Stimulated activated CD8-positive, alpha-beta memory T cell treated with anti-CD3 and anti-CD28 coated beads, Interleukin-4, amount 100 ng/mL, for 48 hours (primary cell): ENCODE results near the gene RPL37.
"Not testable (repeated sequence)": the region's sequence is repeated elsewhere in the genome, so short reads cannot be mapped to it uniquely, and the experiment has no call there.

Source experiments
- DNase-seq: peaks from one replicate; pipeline ENCODE4 v3.0.0-alpha.2; 2020

RPL37 gene

DNA sequence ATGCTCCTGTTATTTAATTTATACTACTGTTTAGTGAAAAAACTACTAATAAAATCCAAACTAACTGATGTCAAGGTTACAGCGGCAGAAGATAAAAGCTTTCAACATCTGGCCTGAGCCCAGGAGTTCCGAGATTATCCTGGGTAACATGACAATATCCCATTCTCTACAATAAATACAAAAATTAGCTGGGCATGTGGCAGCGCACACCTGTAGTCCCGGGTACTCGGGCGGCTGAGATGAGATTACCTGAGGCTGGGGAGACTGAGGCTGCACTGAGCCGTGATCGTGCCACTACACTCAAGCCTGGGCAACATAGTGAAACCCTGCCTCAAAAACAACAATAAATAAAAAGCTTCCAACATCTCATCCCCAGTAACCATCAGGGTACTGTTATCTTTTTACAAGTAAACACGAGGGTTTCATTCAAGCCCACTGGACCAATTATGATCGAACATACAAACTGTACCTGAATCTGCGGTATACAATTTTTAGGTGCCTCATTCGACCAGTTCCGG lies 1.3 kb downstream of the RPL37 start:
- no peak for DNase-seq

DNA sequence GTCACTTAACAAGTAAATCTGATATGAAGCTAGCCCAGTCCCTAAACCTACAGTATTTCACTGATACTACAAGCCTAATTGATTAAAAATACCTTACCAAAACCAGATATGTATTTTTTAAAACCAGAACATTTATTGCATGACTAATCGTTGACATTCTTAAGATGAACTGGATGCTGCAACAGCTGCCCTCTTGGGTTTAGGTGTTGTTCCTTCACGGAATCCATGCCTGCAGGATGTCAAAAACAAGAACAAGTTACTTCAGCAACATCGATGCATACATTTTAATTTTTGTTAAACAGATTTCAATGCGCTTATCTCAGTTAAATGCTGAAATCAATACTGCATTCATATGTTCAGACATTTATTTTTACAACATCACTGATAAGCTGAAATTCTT lies 2.7 kb downstream of the RPL37 start:
- DNase-seq, result no peak

DNA sequence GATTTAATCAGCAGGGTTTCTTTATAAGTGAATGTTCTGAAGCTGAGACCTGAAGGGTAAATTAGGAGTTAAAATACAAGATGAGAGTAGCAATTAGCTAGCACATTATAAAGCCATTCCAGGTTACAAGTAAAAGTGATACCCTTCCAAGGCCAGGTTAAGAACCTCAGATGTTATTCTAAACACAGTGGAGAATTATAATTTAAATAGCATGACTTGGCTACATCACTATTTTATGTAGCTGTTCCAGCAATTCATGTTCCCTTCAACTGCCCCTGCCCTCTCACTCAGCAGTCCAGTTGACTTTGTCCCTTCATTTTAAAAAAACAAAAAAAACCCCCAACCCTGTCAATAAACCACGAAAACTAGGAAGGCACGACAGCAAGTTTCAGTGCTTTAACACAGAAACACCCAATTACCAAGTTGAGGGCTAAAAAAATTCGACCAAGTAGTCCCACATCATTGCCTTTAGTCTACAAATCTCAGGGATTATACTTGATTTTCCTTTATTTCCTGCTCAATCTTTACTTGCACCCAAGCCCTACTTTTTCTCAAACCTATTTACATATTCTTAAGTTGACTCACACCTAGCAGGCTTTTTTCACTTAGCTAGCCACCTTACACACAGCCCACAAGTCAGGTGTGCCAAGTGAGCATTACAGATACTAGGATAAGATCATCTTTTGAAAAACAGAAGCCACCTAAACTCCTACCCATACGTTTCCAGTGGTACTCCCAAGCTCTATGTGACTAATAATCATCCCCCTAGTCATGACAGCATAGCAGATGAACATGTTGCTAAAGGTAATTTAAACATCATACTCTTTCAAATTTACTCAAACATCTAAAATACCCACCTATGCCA lies 3.4 kb downstream of the RPL37 start:
- DNase-seq, result no peak

DNA sequence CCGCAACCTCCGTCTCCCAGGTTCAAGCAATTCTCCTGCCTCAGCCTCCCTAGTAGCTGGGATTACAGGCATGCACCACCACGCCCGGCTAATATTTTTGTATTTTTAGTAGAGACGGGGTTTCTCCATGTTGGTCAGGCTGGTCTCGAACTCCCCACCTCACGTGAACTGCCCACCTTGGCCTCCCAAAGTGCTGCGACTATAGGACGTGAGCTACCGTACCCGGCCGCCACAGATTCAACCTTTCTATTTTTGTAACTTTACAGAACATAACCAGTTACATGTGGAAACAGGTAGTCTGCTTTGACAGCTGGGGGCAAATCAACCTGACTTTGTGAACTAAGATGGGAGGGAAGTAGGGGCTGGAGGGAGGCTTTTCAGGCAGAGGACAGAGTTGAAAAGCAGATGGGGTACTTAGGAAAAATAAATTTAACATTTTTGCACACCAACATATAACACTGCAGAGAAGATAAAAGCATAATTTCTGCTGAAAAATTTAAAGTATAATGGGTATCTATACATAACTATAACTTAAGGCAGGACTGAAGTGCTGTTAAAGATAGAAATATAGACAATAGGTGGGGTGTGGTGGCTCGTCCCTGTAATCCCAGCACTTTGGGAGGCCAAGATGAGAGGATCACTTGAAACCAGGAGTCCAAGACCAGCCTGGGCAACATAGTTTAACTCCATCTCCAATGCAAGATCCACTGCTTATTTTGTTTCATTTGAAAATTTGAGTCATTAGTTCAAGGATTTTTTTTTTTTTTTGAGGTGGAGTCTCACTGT lies 5.1 kb downstream of the RPL37 start:
- DNase-seq, result no peak

DNA sequence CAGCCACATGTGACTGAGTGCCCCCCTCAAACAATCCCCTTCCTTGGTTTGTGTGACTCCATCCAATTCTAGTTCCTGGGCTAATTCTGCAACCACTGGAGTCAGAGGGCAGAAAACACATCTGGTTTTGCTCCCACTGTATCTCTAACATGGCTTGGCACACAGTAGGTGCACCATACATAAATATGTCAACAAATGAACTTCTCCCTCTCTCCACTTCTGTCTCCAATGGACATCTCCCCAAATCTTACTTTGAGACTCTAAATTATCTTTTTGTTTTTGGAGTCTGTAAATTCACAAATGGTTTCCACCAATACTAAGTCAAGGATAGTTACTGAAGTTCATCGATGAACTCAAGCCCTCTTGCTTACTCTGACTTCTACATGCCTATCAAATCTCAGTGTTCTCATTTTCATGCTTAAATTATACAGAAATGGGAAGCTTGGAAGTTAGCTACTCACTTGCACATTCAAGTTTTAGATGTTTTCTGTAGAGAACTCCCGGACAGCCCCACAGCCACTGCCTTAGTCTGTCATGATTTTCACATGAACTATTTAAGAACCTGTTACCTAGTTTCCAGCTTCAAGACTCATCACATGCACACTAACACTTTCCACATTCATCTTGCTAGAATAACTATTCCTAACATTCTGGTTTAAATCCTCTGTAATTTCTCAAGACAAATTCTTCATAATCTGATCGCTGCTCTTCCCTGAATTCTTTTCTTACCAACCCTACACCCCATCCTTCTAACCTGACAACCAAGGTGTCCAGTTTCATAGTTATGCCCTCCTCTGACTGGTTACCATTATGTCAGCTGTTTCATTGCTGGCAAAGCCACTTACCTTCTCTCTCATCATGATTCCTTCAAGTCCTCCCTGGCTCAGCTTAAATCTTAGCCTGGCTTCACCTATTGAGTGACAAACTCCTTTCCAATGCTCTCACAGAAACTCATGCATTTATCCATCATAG lies 6.0 kb downstream of the RPL37 start:
- DNase-seq, result no peak

DNA sequence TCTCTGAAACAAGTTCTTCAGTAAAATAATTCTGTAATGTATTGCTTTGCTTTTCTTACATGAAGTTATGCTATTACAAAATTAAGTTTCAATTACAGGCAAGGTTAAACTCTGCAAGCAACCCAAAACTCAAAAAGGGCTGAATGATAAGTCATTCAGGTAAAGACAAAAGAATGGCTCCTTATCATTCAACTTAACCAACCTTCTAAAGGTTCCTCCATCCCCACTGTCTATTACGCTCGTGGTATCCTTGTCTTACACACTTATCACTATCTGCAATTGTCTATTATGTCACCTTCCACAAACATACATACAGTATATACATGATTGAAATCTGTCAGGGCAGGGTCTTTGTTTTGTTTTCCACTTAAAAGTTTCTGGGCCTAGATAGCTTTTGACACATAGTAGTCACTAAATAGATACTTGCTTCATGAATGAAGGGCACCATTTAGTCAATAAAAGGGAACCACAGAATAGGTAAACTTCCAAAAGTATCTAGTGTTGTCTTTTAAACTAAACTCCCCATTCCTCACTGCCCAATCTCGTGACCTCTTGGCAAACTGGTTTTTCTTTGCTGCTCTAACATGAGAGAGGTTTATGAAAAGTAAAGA lies 6.9 kb downstream of the RPL37 start:
- DNase-seq, result no peak

DNA sequence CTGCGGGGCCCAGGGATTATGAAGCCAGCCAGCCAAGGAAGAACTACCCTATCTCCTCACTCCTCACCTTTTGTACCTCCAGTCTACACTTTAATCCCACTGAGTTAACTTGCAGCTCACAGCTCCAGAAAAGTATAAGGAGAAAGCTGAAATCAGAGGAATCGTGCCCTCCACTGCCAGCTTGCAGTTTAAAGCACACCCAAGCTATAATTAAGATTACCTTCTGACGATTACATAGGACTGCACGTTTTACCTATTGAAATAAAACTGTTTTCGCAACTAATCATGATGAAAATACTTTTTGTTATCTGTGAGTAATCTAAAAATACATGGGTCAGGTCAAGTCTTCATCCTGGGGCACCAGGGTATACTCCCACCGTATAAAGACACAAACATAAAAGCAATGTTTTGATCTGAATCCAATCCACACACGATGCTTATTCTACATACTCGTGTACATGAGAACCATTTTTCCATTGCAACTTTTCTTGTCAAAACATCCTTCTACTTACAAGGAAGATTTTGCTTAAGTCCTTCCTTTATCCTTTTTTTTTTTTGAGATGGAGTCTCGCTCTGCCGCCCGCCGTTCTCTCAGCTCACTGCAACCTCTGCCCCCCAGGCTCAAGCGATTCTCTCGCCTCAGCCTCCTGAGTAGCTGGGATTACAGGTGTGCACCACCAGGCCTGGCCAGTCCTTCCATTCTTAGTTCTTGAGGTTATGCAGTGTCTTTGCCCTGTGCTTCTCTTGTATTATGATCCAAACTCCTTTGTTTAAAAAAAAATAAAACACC lies 7.6 kb downstream of the RPL37 start:
- no peak for DNase-seq

DNA sequence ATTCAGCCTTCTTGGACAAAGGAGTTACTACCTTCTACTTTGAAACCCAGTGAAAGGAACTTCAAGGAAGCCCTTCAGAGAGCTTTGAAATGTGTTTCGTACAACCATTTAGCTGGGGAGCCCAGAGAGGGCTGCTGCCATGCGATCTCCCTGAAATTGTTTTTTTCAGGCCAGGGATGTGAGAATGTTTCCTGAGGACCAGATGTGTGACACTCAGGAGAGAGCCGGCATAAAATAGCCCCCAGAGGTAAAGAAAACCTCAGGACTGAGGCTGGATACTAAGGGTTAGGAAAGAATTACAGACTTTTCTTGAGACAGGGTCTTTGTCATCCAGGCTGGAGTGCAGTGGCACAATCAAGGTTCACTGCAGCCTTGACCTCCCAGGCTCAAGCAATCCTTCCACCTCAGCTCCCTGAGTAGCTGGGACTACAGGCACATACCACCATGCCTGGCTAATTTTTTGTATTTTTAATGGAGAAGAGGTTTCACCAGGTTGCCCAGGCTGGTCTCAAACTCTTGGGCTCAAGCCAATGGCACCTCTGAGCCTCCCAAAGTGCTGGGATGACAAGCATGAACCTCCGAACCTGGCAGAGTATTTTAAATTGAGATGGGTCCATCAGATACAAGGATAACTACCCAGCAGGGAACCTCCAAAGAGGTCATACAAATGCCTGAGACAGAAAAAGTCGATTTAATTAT lies 8.4 kb downstream of the RPL37 start:
- DNase-seq, result no peak

DNA sequence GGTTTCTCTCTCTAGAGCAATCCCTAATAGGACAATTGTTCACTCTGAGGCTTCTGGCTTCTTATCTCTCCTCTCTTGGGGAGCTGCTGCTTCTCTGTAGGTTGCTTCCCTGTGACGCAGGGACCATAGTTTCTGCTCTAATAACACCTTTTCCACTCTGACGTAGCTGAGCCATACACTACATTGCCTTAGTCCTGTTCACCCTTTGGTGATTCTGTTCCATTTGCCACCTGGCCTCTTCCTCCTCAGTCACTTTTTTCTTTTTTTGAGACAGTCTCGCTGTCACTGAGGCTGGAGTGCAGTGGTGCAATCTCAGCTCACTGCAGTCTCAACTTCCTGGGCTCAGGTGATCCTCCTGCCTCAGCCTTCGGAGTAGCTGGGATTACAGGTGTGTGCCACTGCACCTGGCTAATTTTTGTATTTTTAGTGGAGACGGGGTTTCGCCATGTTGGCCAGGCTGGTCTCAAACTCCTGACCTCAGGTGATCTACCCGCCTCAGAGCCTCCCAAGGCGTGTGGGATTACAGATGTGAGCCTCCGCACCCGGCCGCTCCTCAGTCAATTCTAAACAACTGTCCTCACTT lies 9.5 kb downstream of the RPL37 start:
- DNase-seq, result not testable (repeated sequence)

DNA sequence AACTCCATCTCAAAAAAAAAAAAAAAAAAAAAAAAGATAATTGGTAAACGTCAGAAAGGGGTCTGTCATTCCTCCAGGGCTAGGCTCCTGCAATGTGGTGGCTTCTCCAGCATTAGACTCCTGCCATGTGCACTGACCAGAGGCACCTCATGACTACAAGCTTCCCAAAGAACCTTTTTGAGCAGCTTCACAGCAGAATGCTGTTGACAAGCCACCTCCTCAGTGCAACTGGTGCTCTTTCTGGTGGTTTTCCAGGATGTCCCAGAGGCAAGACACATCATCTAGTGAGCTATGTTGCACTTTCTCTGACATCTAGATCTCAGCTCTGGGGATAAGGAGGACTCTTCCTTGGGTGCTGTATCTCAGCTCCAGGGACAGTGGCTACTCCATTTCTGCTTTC lies 11.6 kb downstream of the RPL37 start:
- DNase-seq, result no peak

DNA sequence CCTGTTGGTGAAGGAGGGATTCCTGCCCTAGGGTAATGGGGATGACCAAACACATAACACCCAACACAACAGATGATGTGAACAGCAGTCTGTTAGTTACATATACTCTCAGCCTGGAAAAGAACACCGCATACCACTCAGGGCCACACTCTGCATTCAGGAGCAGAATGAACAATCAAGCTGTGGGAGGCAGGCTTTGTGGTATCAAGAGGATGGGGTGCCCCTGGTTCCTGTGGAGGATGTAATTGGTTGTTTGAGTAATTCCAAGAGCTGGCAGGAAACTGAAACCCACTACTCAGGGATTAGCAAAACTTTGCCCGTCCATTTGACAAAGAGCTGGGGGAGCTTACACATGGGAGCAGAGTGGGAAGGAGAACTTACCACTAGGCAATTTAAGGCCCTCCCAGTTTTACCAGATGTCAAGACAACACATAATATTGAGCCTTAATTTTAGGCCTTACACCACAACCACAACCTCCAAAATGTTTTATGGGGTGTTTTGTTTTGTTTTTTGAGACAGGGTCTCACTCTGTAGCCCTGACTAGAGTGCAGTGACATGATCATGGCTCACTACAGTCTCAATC lies 21.2 kb downstream of the RPL37 start:
- DNase-seq, result peak; percentile 59

DNA sequence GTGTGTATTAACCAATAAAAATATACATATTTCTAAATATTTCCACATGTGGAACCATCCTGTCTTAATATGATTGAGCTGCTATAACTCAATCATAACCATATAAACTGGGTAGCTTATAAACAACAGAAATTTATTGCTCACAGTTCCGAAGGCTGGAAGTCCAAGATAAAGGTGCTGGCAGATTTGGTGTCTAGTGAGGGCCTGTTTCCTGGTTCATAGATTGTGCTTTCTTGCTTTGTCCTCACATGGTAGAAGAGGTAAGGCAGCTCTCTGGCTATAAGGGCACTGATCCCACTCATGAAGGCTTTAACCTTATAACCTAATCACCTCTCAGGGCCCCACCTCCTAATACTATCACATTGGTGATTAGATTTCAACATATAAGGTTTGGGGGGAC lies 22.9 kb downstream of the RPL37 start:
- DNase-seq, result no peak

DNA sequence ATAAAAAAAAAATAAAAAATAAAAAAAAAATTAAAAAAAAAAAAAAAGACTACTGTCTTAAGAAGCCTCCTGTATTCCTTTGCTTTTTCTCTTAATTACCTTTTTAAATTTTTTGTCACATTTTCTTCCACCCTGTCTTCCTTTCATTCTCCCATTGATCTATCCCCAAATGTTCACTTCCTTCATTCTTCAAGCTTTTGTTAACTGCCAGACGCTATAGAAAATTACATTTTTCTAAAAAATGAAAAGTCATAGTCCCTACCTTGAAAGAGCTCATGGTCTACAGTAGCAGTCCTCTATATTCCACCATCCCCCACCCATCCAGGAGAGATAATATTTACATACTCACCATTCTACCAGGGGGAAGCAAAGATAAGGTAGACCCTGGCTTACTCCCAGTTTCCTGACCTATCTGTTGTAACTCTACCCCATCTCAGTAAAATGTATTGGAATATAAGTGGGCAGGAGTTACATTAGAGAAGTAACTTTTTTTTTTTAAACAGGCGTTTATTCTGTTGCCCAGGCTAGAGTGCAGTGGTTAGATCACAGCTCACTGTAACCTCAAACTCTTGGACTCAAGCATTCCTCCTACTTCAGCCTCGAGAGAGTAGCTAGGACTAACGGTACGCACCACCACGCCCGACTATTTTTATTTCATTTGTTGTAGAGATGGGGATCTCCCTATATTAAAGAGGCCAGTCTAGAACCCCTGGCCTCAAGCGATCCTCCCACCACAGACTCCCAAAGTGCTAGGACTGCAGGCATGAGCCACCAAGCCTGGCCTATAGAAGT lies 33.1 kb downstream of the RPL37 start:
- no peak for DNase-seq

DNA sequence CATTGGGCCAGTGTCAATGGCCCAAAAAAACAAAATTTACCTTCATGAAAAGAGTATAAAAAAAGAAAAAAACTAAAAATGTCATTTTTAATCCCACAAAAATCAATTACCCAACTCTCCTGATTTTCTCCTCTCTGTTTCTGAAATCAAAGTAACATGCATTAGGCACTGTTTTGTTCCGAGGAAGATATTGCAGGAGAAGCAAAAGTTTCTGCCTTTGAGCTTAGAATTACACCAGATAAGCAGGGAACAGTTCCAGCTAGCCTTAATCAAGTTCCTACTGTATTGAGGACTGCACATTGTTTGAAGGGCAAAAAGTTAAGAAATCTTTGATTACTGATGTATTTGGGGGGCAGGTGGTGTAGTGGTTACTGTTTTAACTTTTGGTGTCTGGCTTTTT lies 35.8 kb downstream of the RPL37 start:
- DNase-seq, result no peak

DNA sequence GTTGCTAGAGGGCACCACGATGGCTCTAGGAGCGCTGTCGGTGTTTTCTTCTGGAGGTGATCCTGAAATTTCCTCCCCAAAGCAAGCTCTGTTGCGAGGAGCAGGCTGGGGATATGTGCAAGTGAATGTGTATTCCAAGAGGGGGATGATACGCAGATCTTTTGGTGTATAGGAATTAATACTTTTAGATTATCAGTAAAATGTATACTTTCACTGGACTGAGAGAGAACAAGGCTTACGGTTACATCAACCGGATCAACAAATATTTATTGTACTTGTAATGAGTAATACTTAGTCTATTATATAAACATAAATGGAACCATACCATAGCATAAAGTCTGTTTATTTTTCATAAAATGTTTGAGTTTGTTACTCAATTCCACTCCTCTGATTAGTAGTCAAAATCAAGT lies 36.2 kb downstream of the RPL37 start:
- DNase-seq, result no peak

DNA sequence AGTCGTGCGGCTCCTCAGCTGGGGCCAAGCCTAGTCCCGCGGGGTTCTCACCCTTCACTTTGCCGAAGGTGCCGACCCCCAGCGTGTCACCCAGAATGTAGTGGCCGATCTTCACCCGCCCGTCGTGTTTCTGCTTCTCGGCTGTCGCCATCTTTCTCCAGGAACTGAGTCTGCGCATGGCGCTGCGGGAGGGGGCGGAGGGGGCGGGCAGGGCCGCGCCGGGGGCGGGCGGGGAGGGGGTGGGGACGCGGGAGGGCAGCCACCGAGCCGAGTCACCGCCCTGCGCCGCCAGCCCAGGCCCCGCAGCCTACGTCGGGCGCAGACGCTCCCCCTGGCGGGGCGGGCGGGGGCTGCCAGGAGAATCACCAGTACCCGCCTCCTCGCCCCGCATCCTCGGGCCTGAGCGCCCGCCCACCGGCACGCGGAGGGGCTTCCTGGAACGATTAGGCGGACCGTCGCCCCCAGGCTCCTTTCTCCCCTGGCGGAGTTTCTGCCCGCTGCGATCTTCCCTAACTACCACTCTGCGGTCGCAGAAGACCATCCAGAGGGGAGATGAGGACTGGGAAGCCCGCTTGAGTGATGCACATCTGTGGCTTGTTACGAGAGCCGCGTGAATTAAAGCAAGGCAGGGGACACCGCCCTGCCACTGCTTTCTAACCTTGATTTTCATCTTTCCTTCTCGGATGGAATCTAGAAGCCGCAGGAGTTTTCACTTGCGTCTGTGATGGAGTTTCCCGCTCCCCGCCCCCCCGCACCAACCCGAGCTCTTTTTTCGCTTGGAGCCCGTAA lies 36.8 kb downstream of the RPL37 start, which contains the start of gene PRKAA1:
Gene PRKAA1, minus strand, starts transcription at position 363 of the 789 bp plus-strand sequence. Its CDS starts 185 bp downstream, at position 178.
- DNase-seq, result peak; percentile 88

DNA sequence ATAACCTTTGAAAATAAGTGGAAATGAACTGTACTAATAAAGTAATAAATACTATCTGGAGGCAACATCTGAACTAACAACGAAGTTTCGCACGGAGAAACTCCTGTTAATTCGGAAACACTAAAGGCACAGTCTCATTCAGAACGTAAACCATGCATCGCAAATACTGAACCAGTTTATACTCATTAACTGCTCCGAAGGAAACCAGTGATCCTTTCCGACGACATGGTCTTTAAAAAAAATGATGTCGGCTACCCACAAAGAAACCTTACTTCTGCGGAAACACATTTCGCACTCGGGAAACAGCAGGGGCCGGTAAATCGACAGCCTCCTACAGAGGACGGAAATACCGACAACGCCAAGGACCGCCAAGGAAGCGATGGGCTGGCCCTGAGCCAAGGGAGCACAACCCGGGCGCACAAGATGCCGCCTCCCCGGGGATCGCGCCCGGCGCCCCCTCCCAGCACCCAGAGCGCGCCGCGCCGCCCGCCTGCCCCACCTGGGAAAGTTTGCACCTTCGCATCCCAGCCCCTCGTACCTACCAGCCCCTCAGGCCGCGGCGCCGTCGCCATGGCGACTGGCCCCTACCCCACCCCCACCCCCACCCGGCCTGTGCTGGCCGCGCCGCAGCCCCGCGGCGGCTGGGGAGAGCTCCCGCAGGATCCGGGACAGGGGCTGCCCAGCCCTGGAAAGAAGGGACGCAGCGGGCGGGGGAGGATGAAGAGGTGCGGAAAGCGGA lies 37.6 kb downstream of the RPL37 start:
- peak; percentile 83 for DNase-seq
